Stomach smooth muscle (tissue), 2 donors: Measurements from ENCODE around the gene ICE2.

Experiments used
- H3K27ac ChIP-seq: one replicate; pipeline ENCODE4 v1.7.0; 2013; ENCODE audit warnings: mild to moderate bottlenecking, low read length, inconsistent platforms
- H3K27me3 ChIP-seq, 2 donors: one replicate each; pipeline ENCODE4 v1.7.0; 2013; ENCODE audit warnings: low read length in 2 of 2; ENCODE audit not compliant: insufficient read depth in 2 of 2, control insufficient read depth in 1 of 2
- H3K36me3 ChIP-seq, 2 donors: one replicate each; pipeline ENCODE4 v1.7.0; 2013; ENCODE audit warnings: low read length in 2 of 2; ENCODE audit not compliant: control insufficient read depth in 2 of 2, insufficient read depth in 2 of 2
- H3K4me1 ChIP-seq: one replicate; pipeline ENCODE4 v1.7.0; 2013; ENCODE audit warnings: low read length; ENCODE audit not compliant: control insufficient read depth, insufficient read depth
- H3K4me3 ChIP-seq, 2 donors: one replicate each; pipeline ENCODE4 v1.7.0; 2013; ENCODE audit warnings: low read length in 2 of 2
- H3K9ac ChIP-seq, 2 donors: one replicate each; pipeline ENCODE4 v1.7.0; 2013; ENCODE audit warnings: low read length in 2 of 2, mild to moderate bottlenecking in 1 of 2
- H3K9me3 ChIP-seq, 2 donors: one replicate each; pipeline ENCODE4 v1.7.0; 2013; ENCODE audit warnings: low read length in 2 of 2; ENCODE audit not compliant: control insufficient read depth in 2 of 2
- donor health status: healthy.
- donor health status: Pancreatic carcinoma.

The ICE2 gene

DNA sequence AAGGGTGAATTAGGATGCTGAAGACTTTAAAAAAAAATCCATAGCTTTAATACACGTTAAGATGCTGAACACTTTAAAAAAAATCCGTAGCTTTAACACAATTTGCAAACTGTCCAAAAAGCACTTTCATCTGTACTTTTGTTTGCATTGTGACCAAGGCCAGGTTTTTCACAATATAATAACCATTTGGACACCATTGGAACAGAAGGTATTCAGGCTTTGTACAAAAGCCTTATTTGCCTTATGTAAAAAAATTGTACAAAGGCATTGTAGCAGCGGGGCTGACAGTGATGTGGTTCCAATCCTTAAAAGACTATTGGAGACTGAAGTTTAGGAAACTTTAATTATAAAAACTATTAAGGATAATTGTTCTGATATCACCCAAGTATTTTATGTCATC is 15.2 kb upstream of the ICE2 start:
- peaks cover 16 to 17% of the 10 kb centered on the region in 2 donors for H3K36me3 ChIP-seq
- H3K4me1 ChIP-seq: no peaks in the 10 kb centered on the region
- no peaks in the 10 kb centered on the region for H3K9me3 ChIP-seq
- no peak overlapping the region for H3K4me3 ChIP-seq
- no peaks in the 10 kb centered on the region for H3K27me3 ChIP-seq
- H3K9ac ChIP-seq: no peak overlapping the region
- H3K27ac ChIP-seq: no peak overlapping the region

DNA sequence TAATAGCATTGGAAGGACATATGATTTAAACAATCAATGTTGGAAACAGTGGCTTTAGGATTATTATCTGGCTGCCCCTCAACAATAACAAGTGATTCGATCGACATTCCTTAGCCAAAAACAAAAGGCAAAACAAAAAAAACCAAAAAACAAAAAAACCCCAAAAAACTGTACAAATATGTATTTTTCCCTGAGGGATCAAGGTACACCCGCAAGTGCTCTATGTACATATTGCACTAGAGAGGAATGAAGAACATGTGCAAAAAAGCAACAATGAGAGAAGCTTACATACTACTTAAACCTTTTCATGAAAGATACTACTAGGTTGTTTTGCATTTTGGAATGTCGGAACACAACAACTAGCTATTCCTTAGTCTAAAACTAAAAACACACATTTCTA is 14.2 kb upstream of the ICE2 start:
- H3K4me1 ChIP-seq: no peaks in the 10 kb centered on the region
- no peaks in the 10 kb centered on the region for H3K9me3 ChIP-seq
- H3K27me3 ChIP-seq: no peaks in the 10 kb centered on the region
- peaks cover 13 to 15% of the 10 kb centered on the region in 2 donors for H3K36me3 ChIP-seq
- H3K4me3 ChIP-seq: no peak overlapping the region
- H3K27ac ChIP-seq: no peak overlapping the region
- no peak overlapping the region for H3K9ac ChIP-seq

- Histone ChIP-seq H3K9ac (no peak overlapping the region), H3K4me1 (no peaks in the 10 kb centered on the region), H3K9me3 (no peaks in the 10 kb centered on the region), H3K27ac (no peak overlapping the region), H3K27me3 (no peaks in the 10 kb centered on the region), H3K4me3 (no peak overlapping the region), H3K36me3 (no peaks in the 10 kb centered on the region)
Measured at GRCh38 chr15:60486742-60487141, 7.8 kb upstream of the ICE2 start.

- no peak overlapping the region for H3K9ac ChIP-seq
- H3K4me1 ChIP-seq: no peaks in the 10 kb centered on the region
- H3K9me3 ChIP-seq: no peaks in the 10 kb centered on the region
- no peaks in the 10 kb centered on the region for H3K36me3 ChIP-seq
- no peaks in the 10 kb centered on the region for H3K27me3 ChIP-seq
- H3K27ac ChIP-seq: no peak overlapping the region
- no peak overlapping the region for H3K4me3 ChIP-seq
Measured at GRCh38 chr15:60485365-60486055, 6.6 kb upstream of the ICE2 start.

- Histone ChIP-seq H3K27ac (no peak overlapping the region), H3K4me3 (no peak overlapping the region), H3K9ac (no peak overlapping the region), H3K4me1 (no peaks in the 10 kb centered on the region), H3K27me3 (no peaks in the 10 kb centered on the region), H3K36me3 (no peaks in the 10 kb centered on the region), H3K9me3 (no peaks in the 10 kb centered on the region)
Measured at GRCh38 chr15:60483042-60483441, 4.1 kb upstream of the ICE2 start.

GRCh38 chr15:60480888-60481287 is 1.9 kb upstream of the ICE2 start:
- no peak overlapping the region for H3K4me3 ChIP-seq
- H3K36me3 ChIP-seq: peaks cover 0 to 3% of the 10 kb centered on the region in 2 donors
- no peaks in the 10 kb centered on the region for H3K27me3 ChIP-seq
- no peak overlapping the region for H3K27ac ChIP-seq
- no peaks in the 10 kb centered on the region for H3K9me3 ChIP-seq
- peaks cover 3% of the 10 kb centered on the region for H3K4me1 ChIP-seq
- H3K9ac ChIP-seq: no peak overlapping the region

DNA sequence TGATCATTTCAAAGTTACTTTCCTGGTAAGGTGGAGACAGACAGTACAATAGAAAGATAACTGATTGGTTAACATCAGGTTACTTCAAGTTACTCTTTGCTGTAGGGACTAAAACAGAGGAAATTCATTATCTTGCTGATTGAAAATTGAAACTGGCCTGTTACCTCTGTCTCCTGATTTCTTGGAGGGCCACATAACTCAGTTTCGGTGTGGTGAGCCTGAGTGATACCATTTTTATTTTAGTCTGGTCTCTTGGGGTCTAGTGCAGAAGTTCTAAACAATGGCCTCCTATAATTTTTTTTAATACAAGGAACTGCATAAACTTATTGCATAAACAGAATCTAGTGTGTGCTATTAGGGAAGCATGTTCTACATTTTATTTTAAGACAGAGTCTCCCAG is 1.2 kb upstream of the ICE2 start:
- H3K4me3 ChIP-seq: no peak overlapping the region

GRCh38 chr15:60479361-60480110 is 594 bp upstream of the ICE2 start:
- peak overlapping the region; percentile 94 for H3K27ac ChIP-seq
- H3K9ac ChIP-seq: peak overlapping the region; percentile 93
- H3K36me3 ChIP-seq: peaks cover 0 to 6% of the 10 kb centered on the region in 2 donors
- H3K27me3 ChIP-seq: no peaks in the 10 kb centered on the region
- no peaks in the 10 kb centered on the region for H3K9me3 ChIP-seq
- peak overlapping the region; percentile 94 to 96 for H3K4me3 ChIP-seq
- H3K4me1 ChIP-seq: peaks cover 3% of the 10 kb centered on the region

More for the DNA sequence above, 1.2 kb upstream of the ICE2 start:
- no peaks in the 10 kb centered on the region for H3K27me3 ChIP-seq
- H3K4me1 ChIP-seq: peaks cover 3% of the 10 kb centered on the region
- no peak overlapping the region for H3K27ac ChIP-seq
- H3K9ac ChIP-seq: no peak overlapping the region
- peaks cover 0 to 3% of the 10 kb centered on the region in 2 donors for H3K36me3 ChIP-seq
- no peaks in the 10 kb centered on the region for H3K9me3 ChIP-seq

DNA sequence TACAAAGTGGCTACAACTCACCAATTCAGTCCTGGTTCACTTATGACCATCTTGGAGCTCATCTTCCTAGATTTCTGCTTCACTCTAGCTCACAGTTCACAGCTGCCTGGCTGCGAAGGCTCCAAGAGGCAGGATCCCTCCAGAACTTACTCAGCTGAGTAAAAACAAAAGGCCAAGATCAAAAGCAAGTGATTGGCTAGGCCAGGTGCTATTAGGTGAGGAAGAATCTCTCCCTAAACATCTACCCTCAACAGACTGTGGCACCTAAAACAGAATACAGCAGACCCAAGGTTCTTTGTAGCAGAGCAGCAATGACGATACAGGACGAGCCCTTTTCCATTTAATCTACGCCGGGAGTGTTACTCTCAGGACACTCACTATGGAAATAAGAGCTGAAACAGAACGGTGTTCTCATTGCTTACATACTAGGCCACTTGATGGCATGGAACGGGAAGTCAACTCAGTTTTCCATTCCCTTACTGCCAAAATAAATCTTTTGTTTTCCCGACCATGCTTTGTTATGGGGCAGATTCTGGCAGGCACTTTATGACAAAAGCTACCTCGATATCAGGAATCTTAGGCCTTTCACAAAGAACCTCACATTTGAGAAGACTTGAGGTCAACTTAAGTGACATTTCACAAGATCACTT is 901 bp downstream of the ICE2 start:
- H3K9ac ChIP-seq: peak overlapping the region; percentile 93
- H3K27ac ChIP-seq: peak overlapping the region; percentile 94
- H3K36me3 ChIP-seq: peaks cover 8 to 10% of the 10 kb centered on the region in 2 donors
- peaks cover 3% of the 10 kb centered on the region for H3K4me1 ChIP-seq
- H3K9me3 ChIP-seq: no peaks in the 10 kb centered on the region
- peak overlapping the region; percentile 94 to 96 for H3K4me3 ChIP-seq
- H3K27me3 ChIP-seq: no peaks in the 10 kb centered on the region

- Histone ChIP-seq H3K4me1 (peaks cover 3% of the 10 kb centered on the region), H3K27ac (no peak overlapping the region), H3K4me3 (peak overlapping the region in 1 of 2 donors; percentile 10), H3K9me3 (no peaks in the 10 kb centered on the region), H3K36me3 (peaks cover 10 to 12% of the 10 kb centered on the region in 2 donors), H3K27me3 (no peaks in the 10 kb centered on the region), H3K9ac (no peak overlapping the region)
Measured at GRCh38 chr15:60477164-60477563, 1.8 kb downstream of the ICE2 start.
